Measurements from ENCODE around the gene EPC1.
"Not testable (repeated sequence)": the region's sequence is repeated elsewhere in the genome, so short reads cannot be mapped to it uniquely, and the experiment has no call there.

EPC1 gene

GRCh38 chr10:32357056-32357735 is 10.2 kb upstream of the EPC1 start:
- no peak overlapping the region for H3K4me3 ChIP-seq (ENCODE audit: low read depth, low read length)
- TF ChIP-seq CTCF (IDR thresholded peaks at IDR 0.05; ENCODE audit: borderline replicate concordance, insufficient read depth, low read depth, low read length) = no peak

- not testable (repeated sequence) for H3K4me3 ChIP-seq (ENCODE audit: low read depth, low read length)
Observed at GRCh38 chr10:32354690-32355089, 7.7 kb upstream of the EPC1 start.

GRCh38 chr10:32350811-32351350 is 3.9 kb upstream of the EPC1 start:
- H3K4me3 ChIP-seq (ENCODE audit: low read depth, low read length) = no peak overlapping the region
- TF ChIP-seq CTCF (IDR thresholded peaks at IDR 0.05; ENCODE audit: borderline replicate concordance, insufficient read depth, low read depth, low read length) = no peak

DNA sequence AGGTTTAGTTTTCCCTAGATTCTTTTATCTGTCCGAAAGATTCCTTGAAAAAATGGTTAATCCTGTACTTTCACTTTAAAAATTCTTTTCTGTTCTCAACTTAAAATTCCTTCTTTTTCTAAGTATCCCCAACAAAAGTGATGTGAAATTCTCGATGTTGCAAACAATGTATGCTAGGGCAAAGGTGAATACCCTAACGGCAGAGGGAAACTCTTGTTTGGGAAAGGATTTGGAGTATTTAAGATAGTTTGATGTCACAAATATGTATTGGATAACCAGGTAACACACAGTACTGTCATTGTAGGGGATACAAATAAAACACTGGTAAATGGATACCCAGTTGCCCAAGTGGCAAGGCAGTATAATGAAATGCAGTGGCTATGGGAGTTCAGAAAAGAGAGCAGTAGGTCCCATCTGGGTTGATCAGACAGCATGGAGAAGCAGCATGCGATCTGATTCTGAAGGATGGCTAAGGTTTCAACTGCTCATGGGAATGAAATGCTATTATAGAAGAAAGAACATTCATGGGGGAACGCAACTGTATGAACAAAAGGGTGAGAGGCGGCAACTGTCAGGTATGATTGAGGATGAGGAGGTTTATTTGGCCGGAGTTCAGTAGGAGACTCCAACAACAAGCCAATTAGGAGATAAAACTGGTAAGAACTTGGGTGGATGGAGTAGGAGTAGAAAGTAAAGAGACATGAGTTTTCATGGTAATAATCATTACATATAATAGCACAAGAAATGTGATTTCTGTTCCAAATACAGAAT is 3.2 kb upstream of the EPC1 start:
- TF ChIP-seq CTCF (IDR thresholded peaks at IDR 0.05; ENCODE audit: borderline replicate concordance, insufficient read depth, low read depth, low read length) = no peak
- H3K4me3 ChIP-seq (ENCODE audit: low read depth, low read length) = no peak overlapping the region

DNA sequence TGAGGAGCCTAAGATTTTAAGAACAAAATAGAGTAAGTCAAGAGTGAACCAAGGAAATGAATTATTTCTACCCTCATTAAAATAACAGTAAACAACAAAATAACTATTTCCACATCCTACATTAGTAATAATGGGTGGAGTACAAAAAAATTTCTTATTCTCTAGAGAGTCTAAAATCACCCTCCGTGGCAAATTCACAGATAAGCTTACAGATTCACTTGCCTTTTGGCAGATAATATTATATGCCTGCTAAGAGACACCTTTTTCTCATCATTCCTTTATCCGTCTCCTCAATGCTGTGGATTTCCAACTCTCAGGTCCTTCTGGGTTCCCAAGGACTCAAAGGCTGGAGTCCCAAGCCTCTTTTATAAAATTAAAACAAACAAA is 2.2 kb upstream of the EPC1 start:
- no peak overlapping the region for H3K4me3 ChIP-seq (ENCODE audit: low read depth, low read length)
- no peak for TF ChIP-seq CTCF (IDR thresholded peaks at IDR 0.05; ENCODE audit: borderline replicate concordance, insufficient read depth, low read depth, low read length)

DNA sequence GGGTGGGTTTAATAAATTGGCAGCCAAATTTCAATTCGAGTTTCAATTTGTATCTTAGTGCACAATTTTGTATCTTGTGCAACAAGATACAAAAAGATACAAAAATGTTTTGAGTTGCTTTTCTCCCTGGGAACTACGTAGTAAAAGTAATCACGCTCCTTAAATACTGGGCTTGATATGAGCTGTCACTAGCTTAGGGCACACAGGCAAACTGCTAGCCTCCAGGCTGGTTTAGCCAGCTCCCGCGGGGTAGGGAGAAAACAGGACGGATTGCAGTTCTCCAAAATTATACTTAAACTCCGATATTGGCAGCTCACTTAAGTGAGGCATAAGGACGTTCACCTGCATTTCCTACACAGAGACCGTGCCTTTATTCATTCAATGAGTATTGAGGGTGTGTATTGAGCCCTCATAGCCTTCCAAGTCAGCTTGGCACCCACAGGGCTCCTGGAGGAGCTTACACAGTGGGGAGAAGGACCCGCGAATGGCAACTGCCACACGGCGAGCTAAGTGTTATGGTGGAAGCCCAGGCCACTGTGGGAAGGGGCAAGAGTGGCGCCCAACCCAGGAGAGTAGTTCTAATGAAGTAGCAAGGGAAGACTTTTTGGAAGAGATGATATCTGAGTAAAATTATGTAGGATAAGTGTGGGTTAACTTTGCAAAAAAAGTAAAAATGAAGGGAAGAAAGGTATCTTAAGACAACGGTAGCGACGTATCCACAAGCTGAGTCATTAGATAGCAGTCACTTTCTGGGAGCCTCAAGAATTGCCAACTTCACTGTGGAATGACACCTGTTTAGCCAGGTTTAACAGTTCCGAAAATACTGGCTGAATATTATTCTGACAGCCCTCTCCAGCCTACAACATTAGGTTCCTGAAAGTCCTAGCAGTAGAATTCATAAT is 1.6 kb upstream of the EPC1 start:
- H3K4me3 ChIP-seq (ENCODE audit: low read depth, low read length) = peak overlapping the region; percentile 40

More for the DNA sequence above, 1.6 kb upstream of the EPC1 start:
- no peak for TF ChIP-seq CTCF (IDR thresholded peaks at IDR 0.05; ENCODE audit: borderline replicate concordance, insufficient read depth, low read depth, low read length)
